Measurements from ENCODE around the gene NAA25. TPM values are rescaled to one million over a fixed set of nuclear protein-coding genes. Genes with fewer than 3 reads are reported as not detected.

The NAA25 gene
- total and polyA plus RNA-seq, 2 donors (not counting 1 experiment from before 2014, with no cell fraction given): 5.9 to 40.8 TPM

GRCh38 chr12:112130441-112130998 is 21.9 kb upstream of the NAA25 start:
- peak overlapping the region; percentile 60 to 81 for H3K27ac ChIP-seq (ENCODE audit: low read length in 2 of 2)
- H3K4me1 ChIP-seq (ENCODE audit: control insufficient read depth in 2 of 2, insufficient read depth in 2 of 2, low read length in 2 of 2): peaks cover 49 to 51% of the 10 kb centered on the region in 2 donors
- peaks cover 74% of the 10 kb centered on the region for H3K79me2 ChIP-seq (ENCODE audit: control insufficient read depth, insufficient read depth, low read length)
- peak overlapping the region; percentile 48 for H3K9ac ChIP-seq (ENCODE audit: low read length)
- peak; percentile 78 for DNase-seq
- H4K20me1 ChIP-seq (ENCODE audit: control insufficient read depth, insufficient read depth, low read length, poor library complexity, severe bottlenecking): peaks cover 7% of the 10 kb centered on the region
- peak overlapping the region; percentile 60 for H2AFZ ChIP-seq (ENCODE audit: insufficient read depth, low read depth, low read length, poor library complexity, severe bottlenecking)
- peaks cover 4 to 27% of the 10 kb centered on the region in 2 experiments for H3K36me3 ChIP-seq (replicated peaks in 1 of 2; ENCODE audit: control extremely low read depth in 1 of 2, control insufficient read depth in 1 of 2, extremely low read depth in 1 of 2, insufficient read depth in 2 of 2, low read length in 1 of 2)
- Mint-ChIP-seq H3K27me3 (no peaks in the 10 kb centered on the region), H3K4me3 (peak overlapping the region; percentile 78), H3K4me1 (peaks cover 58% of the 10 kb centered on the region), H3K27ac (peak overlapping the region; percentile 84), H3K9me3 (ENCODE audit: insufficient read depth) (no peaks in the 10 kb centered on the region)
- TF ChIP-seq, protein P1, sequence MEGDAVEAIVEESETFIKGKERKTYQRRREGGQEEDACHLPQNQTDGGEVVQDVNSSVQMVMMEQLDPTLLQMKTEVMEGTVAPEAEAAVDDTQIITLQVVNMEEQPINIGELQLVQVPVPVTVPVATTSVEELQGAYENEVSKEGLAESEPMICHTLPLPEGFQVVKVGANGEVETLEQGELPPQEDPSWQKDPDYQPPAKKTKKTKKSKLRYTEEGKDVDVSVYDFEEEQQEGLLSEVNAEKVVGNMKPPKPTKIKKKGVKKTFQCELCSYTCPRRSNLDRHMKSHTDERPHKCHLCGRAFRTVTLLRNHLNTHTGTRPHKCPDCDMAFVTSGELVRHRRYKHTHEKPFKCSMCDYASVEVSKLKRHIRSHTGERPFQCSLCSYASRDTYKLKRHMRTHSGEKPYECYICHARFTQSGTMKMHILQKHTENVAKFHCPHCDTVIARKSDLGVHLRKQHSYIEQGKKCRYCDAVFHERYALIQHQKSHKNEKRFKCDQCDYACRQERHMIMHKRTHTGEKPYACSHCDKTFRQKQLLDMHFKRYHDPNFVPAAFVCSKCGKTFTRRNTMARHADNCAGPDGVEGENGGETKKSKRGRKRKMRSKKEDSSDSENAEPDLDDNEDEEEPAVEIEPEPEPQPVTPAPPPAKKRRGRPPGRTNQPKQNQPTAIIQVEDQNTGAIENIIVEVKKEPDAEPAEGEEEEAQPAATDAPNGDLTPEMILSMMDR (IDR thresholded peaks at IDR 0.05): no peak
- TF ChIP-seq EZH2 (IDR thresholded peaks at IDR 0.05; ENCODE audit: borderline replicate concordance, insufficient read depth, low read depth, low read length, poor library complexity, severe bottlenecking): no peak
- H3K4me3 ChIP-seq (ENCODE audit: control extremely low read depth in 1 of 5, extremely low read depth in 1 of 5, insufficient read depth in 1 of 5, low read depth in 2 of 5, low read length in 4 of 5): peak overlapping the region in 4 of 5 experiments; percentile 27 to 60 (median 52)
- H3K27me3 ChIP-seq (replicated peaks in 1 of 4; ENCODE audit: control extremely low read depth in 1 of 4, control insufficient read depth in 3 of 4, insufficient read depth in 4 of 4, low read length in 3 of 4): no peaks in the 10 kb centered on the region
- H3K4me2 ChIP-seq (replicated peaks; ENCODE audit: low read depth, low read length, poor library complexity, severe bottlenecking): peak overlapping the region; percentile 71
- H3K9me3 ChIP-seq (ENCODE audit: control extremely low read depth in 1 of 3, control insufficient read depth in 2 of 3, insufficient read depth in 1 of 3, low read length in 2 of 3): no peaks in the 10 kb centered on the region
- intact Hi-C loops (cut with micrococcal nuclease): loop anchor here (1.0 kb wide), 1 partner anchor 21 kb away; no protein-coding TSS in a partner anchor
- ChIA-PET CTCF (interaction anchor here (0.8 to 2.0 kb wide), 3 partner anchors 29 to 256 kb away, joined by 3 to 4 read pairs (median 3); no protein-coding TSS in a partner anchor), POLR2A (interaction anchor here (0.6 to 1.1 kb wide), 2 partner anchors 12 to 117 kb away, joined by 3 to 6 read pairs; partner anchors contain the start of genes ERP29 and TMEM116)
- ATAC-seq (ENCODE audit: low read depth): peak; percentile 62
- WGBS (ENCODE audit: insufficient coverage): 0% methylated on average over 1 of the region's 2 CpGs

DNA sequence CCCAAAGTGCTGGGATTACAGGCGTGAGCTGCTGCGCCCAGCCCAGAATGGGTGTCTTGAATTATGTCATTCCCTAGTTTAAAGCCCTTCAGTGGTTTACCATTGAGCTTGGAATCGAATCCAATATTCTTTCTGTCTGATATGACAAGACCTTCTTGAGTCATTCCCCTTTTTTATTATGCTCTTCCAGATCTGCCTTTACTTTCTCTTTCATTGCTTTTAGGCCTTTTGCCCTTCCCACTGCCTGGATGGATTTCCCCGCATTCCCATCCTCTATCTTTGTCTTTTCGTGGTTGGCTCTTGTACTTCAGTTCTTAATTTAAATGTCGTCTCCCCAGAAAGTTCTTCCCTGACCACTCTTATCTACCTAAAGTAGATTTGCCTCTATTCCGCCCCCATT is 18.3 kb upstream of the NAA25 start:
- Mint-ChIP-seq H3K27ac (peak overlapping the region; percentile 39), H3K27me3 (no peaks in the 10 kb centered on the region), H3K4me3 (peak overlapping the region; percentile 76), H3K4me1 (peaks cover 56% of the 10 kb centered on the region), H3K9me3 (ENCODE audit: insufficient read depth) (no peaks in the 10 kb centered on the region)
- POLR2A ChIA-PET: interaction anchor here (5.4 kb wide), 1 partner anchor 18 kb away, joined by 35 read pairs; the partner anchor contains the start of gene NAA25
- Histone ChIP-seq H3K9ac (ENCODE audit: low read length) (peak overlapping the region; percentile 14), H3K9me3 (ENCODE audit: control extremely low read depth in 1 of 3, control insufficient read depth in 2 of 3, insufficient read depth in 1 of 3, low read length in 2 of 3) (no peaks in the 10 kb centered on the region), H3K4me3 (ENCODE audit: control extremely low read depth in 1 of 5, extremely low read depth in 1 of 5, insufficient read depth in 1 of 5, low read depth in 2 of 5, low read length in 4 of 5) (peak overlapping the region in 1 of 5 experiments; percentile 86), H3K4me2 (replicated peaks; ENCODE audit: low read depth, low read length, poor library complexity, severe bottlenecking) (peak overlapping the region; percentile 82), H3K4me1 (ENCODE audit: control insufficient read depth in 2 of 2, insufficient read depth in 2 of 2, low read length in 2 of 2) (peaks cover 51 to 53% of the 10 kb centered on the region in 2 donors), H3K79me2 (ENCODE audit: control insufficient read depth, insufficient read depth, low read length) (peaks cover 43% of the 10 kb centered on the region), H4K20me1 (ENCODE audit: control insufficient read depth, insufficient read depth, low read length, poor library complexity, severe bottlenecking) (peaks cover 7% of the 10 kb centered on the region), H3K36me3 (replicated peaks in 1 of 2; ENCODE audit: control extremely low read depth in 1 of 2, control insufficient read depth in 1 of 2, extremely low read depth in 1 of 2, insufficient read depth in 2 of 2, low read length in 1 of 2) (peaks cover 0 to 5% of the 10 kb centered on the region in 2 experiments), H3K27ac (ENCODE audit: low read length in 2 of 2) (peak overlapping the region in 1 of 2 donors; percentile 51), H2AFZ (ENCODE audit: insufficient read depth, low read depth, low read length, poor library complexity, severe bottlenecking) (no peak overlapping the region), H3K27me3 (replicated peaks in 1 of 4; ENCODE audit: control extremely low read depth in 1 of 4, control insufficient read depth in 3 of 4, insufficient read depth in 4 of 4, low read length in 3 of 4) (no peaks in the 10 kb centered on the region)
- ATAC-seq (ENCODE audit: low read depth) (no peak), DNase-seq (no peak)
- CTCF ChIA-PET: interaction anchor here (0.7 kb wide), 1 partner anchor 25 kb away, joined by 3 read pairs; no protein-coding TSS in a partner anchor
- intact Hi-C loops (cut with micrococcal nuclease): loop anchor here (5.0 kb wide), 1 partner anchor 50 kb away; no protein-coding TSS in a partner anchor
- TF ChIP-seq EZH2 (IDR thresholded peaks at IDR 0.05; ENCODE audit: borderline replicate concordance, insufficient read depth, low read depth, low read length, poor library complexity, severe bottlenecking): no peak
- TF ChIP-seq, protein P1 (IDR thresholded peaks at IDR 0.05): no peak
- WGBS (ENCODE audit: insufficient coverage): 85% methylated on average over 6 of the region's 7 CpGs

Data from B cell (primary cell).